Loucy (cell line): ENCODE measurements around the gene EVC.

Experiments used
- CTCF ChIP-seq: fragments of 200-600 bp; sonication (generic); conservative IDR thresholded peaks from 2 replicates; pipeline ENCODE4 v1.5.1; 2014; ENCODE audit warnings: mild to moderate bottlenecking, antibody characterized with exemption, low read length
- EZH2phosphoT487 ChIP-seq: fragments of 200-600 bp; IDR thresholded peaks from 2 replicates; pipeline ENCODE4 v1.6.1; 2018; ENCODE audit warnings: antibody characterized with exemption, mild to moderate bottlenecking, moderate library complexity, borderline replicate concordance

GRCh38 chr4:5816851-5817375 is 105.9 kb downstream of the EVC start:
- TF ChIP-seq CTCF (no peak), EZH2phosphoT487 (no peak)
